Measurements from ENCODE around the gene SGIP1. TPM values are rescaled to one million over a fixed set of nuclear protein-coding genes. Genes with fewer than 3 reads are reported as not detected.

SGIP1 gene
- polyA plus RNA-seq, 3 donors = not detected

- Mint-ChIP-seq H3K4me1 (peaks cover 5% of the 10 kb centered on the region), H3K27ac (no peak overlapping the region), H3K4me3 (no peak overlapping the region), H3K36me3 (no peaks in the 10 kb centered on the region), H3K9me3 (peaks cover 0 to 3% (median 0%) of the 10 kb centered on the region in 7 donors), H3K27me3 (ENCODE audit: low read depth in 3 of 3) (no peaks in the 10 kb centered on the region)
- no peaks in the 10 kb centered on the region for H3K4me1 ChIP-seq (ENCODE audit: control insufficient read depth in 1 of 2, insufficient read depth in 2 of 2, low read length in 2 of 2)
- no peaks in the 10 kb centered on the region for H3K36me3 ChIP-seq (replicated peaks in 1 of 2; ENCODE audit: control insufficient read depth in 1 of 2, insufficient read depth in 2 of 2, low read length in 2 of 2)
- no peaks in the 10 kb centered on the region for H3K9me3 ChIP-seq (replicated peaks in 1 of 2; ENCODE audit: control insufficient read depth in 1 of 2, insufficient read depth in 1 of 2, low read length in 2 of 2)
- H3K79me2 ChIP-seq (ENCODE audit: insufficient read depth, low read length) = no peaks in the 10 kb centered on the region
- H3K9ac ChIP-seq (ENCODE audit: insufficient read depth, low read length, poor library complexity, severe bottlenecking) = no peak overlapping the region
- no peak overlapping the region for H3K4me3 ChIP-seq (replicated peaks in 1 of 3; ENCODE audit: low read depth in 2 of 3, low read length in 3 of 3)
- DNase-seq = no peak
- TF ChIP-seq CTCF (IDR thresholded peaks at IDR 0.05) = no peak
- H3K4me2 ChIP-seq (replicated peaks; ENCODE audit: extremely low read depth, low read length, poor library complexity, severe bottlenecking) = no peak overlapping the region
- H4K20me1 ChIP-seq (ENCODE audit: insufficient read depth, low read length) = no peaks in the 10 kb centered on the region
- H3K27me3 ChIP-seq (ENCODE audit: control insufficient read depth in 2 of 2, insufficient read depth in 2 of 2, low read length in 2 of 2) = no peaks in the 10 kb centered on the region
- WGBS (ENCODE audit: insufficient coverage) = no CpG with 5 or more reads among the region's 1 CpG
- H3K27ac ChIP-seq (ENCODE audit: low read depth in 1 of 2, low read length in 2 of 2) = no peak overlapping the region
- H2AFZ ChIP-seq (ENCODE audit: insufficient read depth, low read depth, low read length, poor library complexity, severe bottlenecking) = no peak overlapping the region
- intact Hi-C loops (cut with micrococcal nuclease) = no loop called here
These were observed 42.7 kb downstream of the SGIP1 start for GRCh38 chr1:66576645-66577044.

GRCh38 chr1:66578841-66579240 lies 44.9 kb downstream of the SGIP1 start:
- TF ChIP-seq CTCF (IDR thresholded peaks at IDR 0.05) = no peak
- H3K9ac ChIP-seq (ENCODE audit: insufficient read depth, low read length, poor library complexity, severe bottlenecking) = no peak overlapping the region
- no peak overlapping the region for H3K27ac ChIP-seq (ENCODE audit: low read depth in 1 of 2, low read length in 2 of 2)
- no peaks in the 10 kb centered on the region for H3K79me2 ChIP-seq (ENCODE audit: insufficient read depth, low read length)
- DNase-seq = no peak
- Mint-ChIP-seq H3K4me1 (peaks cover 5% of the 10 kb centered on the region), H3K4me3 (no peak overlapping the region), H3K27ac (no peak overlapping the region), H3K36me3 (no peaks in the 10 kb centered on the region), H3K9me3 (peaks cover 0 to 3% (median 0%) of the 10 kb centered on the region in 7 donors), H3K27me3 (ENCODE audit: low read depth in 3 of 3) (no peaks in the 10 kb centered on the region)
- H3K36me3 ChIP-seq (replicated peaks in 1 of 2; ENCODE audit: control insufficient read depth in 1 of 2, insufficient read depth in 2 of 2, low read length in 2 of 2) = no peaks in the 10 kb centered on the region
- intact Hi-C loops (cut with micrococcal nuclease) = no loop called here
- H3K27me3 ChIP-seq (ENCODE audit: control insufficient read depth in 2 of 2, insufficient read depth in 2 of 2, low read length in 2 of 2) = no peaks in the 10 kb centered on the region
- no CpG with 5 or more reads among the region's 1 CpG for WGBS (ENCODE audit: insufficient coverage)
- H3K4me2 ChIP-seq (replicated peaks; ENCODE audit: extremely low read depth, low read length, poor library complexity, severe bottlenecking) = no peak overlapping the region
- no peaks in the 10 kb centered on the region for H3K4me1 ChIP-seq (ENCODE audit: control insufficient read depth in 1 of 2, insufficient read depth in 2 of 2, low read length in 2 of 2)
- H2AFZ ChIP-seq (ENCODE audit: insufficient read depth, low read depth, low read length, poor library complexity, severe bottlenecking) = no peak overlapping the region
- no peaks in the 10 kb centered on the region for H4K20me1 ChIP-seq (ENCODE audit: insufficient read depth, low read length)
- no peak overlapping the region for H3K4me3 ChIP-seq (replicated peaks in 1 of 3; ENCODE audit: low read depth in 2 of 3, low read length in 3 of 3)
- no peaks in the 10 kb centered on the region for H3K9me3 ChIP-seq (replicated peaks in 1 of 2; ENCODE audit: control insufficient read depth in 1 of 2, insufficient read depth in 1 of 2, low read length in 2 of 2)

Measured in CD14-positive monocyte (primary cell).